Measurements from ENCODE around the gene TBC1D9. TPM values are rescaled to one million over a fixed set of nuclear protein-coding genes. Genes with fewer than 3 reads are reported as not detected.

The TBC1D9 gene
- total RNA-seq, 1 donor from 2014 or later = 25.5 TPM

DNA sequence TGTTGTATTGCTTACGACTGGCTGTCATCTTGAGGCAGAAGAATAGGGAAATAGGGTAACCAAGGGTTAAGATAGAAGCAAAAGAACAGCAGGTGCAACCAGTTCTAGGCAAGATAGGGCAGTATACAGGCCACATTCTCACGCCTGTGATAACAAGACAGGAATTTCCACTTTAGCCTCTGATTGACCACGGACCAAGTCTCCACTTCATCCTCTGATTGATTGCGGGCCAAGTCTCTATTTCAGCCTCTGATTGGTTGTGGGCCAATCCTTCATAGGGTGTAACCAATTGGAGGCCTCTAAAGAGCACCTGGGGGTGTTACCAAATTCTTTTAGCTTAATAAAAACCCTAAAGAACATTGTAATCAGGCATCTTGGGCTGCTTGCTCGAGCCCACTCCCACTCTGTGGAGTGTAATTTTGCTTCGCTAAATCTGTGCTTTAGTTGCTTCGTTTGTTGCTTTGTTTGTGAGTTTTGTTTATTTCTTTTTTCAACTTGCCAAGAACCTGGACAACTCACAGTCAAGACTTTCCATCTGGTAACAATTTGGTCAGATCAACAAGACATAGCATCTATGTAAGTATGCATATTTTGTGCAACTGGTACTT is 8.7 kb upstream of the TBC1D9 start:
- DNase-seq (ENCODE audit: low spot score in 2 of 2) = no peak
- Histone ChIP-seq H3K9me3 (no peaks in the 10 kb centered on the region), H3K4me1 (no peaks in the 10 kb centered on the region), H3K27ac (no peak overlapping the region), H3K4me3 (no peak overlapping the region), H3K36me3 (no peaks in the 10 kb centered on the region), H3K27me3 (no peaks in the 10 kb centered on the region)
- TF ChIP-seq, protein P1, sequence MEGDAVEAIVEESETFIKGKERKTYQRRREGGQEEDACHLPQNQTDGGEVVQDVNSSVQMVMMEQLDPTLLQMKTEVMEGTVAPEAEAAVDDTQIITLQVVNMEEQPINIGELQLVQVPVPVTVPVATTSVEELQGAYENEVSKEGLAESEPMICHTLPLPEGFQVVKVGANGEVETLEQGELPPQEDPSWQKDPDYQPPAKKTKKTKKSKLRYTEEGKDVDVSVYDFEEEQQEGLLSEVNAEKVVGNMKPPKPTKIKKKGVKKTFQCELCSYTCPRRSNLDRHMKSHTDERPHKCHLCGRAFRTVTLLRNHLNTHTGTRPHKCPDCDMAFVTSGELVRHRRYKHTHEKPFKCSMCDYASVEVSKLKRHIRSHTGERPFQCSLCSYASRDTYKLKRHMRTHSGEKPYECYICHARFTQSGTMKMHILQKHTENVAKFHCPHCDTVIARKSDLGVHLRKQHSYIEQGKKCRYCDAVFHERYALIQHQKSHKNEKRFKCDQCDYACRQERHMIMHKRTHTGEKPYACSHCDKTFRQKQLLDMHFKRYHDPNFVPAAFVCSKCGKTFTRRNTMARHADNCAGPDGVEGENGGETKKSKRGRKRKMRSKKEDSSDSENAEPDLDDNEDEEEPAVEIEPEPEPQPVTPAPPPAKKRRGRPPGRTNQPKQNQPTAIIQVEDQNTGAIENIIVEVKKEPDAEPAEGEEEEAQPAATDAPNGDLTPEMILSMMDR (IDR thresholded peaks at IDR 0.05) = no peak
- intact Hi-C loops (cut with DNase I) = no loop called here

- intact Hi-C loops (cut with DNase I) = no loop called here
- Histone ChIP-seq H3K9me3 (no peaks in the 10 kb centered on the region), H3K36me3 (no peaks in the 10 kb centered on the region), H3K27me3 (no peaks in the 10 kb centered on the region), H3K27ac (no peak overlapping the region), H3K4me1 (no peaks in the 10 kb centered on the region), H3K4me3 (no peak overlapping the region)
- TF ChIP-seq, protein P1 (IDR thresholded peaks at IDR 0.05) = no peak
- no peak for DNase-seq (ENCODE audit: low spot score in 2 of 2)
Observed at GRCh38 chr4:140762202-140762601, 6.0 kb upstream of the TBC1D9 start.

DNA sequence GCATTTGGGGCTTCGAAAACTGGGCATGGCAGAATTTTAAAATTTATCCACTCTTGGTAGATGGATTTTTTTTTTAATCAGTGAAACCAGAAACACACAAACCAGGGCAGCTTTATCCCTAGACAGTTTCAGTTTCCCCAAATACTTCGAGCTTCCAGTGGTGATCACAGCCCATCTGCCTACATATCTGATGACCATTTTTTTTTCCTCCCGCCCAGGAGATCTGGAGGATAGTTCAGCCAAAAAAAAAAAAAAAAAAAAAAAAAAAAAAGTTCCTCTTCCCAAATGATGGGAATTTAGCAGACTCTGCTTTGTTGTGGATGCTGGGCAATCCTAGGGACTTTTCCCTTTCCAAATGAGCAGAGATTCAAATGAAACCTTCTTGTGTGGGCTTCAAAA is 1.0 kb upstream of the TBC1D9 start:
- H3K4me1 ChIP-seq = peaks cover 0 to 8% of the 10 kb centered on the region in 2 donors
- TF ChIP-seq, protein P1 (IDR thresholded peaks at IDR 0.05) = no peak
- no peaks in the 10 kb centered on the region for H3K36me3 ChIP-seq
- H3K27ac ChIP-seq = peak overlapping the region; percentile 96 to 98
- intact Hi-C loops (cut with DNase I) = loop anchor here (2.0 to 10.0 kb wide), 6 partner anchors 105 to 1338 kb away; partner anchors contain the start of genes ELMOD2, RNF150 and SCOC
- H3K4me3 ChIP-seq = peak overlapping the region; percentile 76 to 93
- H3K27me3 ChIP-seq = no peaks in the 10 kb centered on the region
- H3K9me3 ChIP-seq = no peaks in the 10 kb centered on the region
- no peak for DNase-seq (ENCODE audit: low spot score in 2 of 2)

DNA sequence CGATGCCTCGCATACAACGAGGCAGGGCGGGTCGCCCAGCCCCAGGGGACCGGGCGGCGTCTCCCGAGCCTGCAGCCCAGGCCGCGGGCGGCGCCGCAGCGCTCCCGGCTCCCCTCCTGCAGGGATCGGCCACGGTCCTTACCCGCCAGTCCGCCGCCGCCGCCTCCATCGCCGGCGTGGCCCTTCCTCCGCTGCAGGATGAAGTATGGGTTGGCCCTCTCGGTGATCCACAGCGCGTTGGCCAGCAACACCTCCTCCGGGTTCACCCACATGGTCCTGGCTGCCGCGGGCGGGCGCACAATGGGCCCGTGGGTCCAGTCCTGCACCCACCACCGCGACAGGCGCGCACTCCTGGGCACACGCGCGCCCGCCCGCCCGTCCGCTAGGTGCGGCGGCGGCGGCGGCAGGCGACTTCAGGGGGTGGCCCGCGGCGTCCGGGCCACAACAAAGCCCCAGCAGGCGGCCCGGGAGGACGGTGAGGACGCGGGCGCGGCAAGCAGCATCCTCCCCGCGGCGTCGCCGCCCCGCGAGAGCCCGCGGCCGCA is 339 bp downstream of the TBC1D9 start:
- TF ChIP-seq, protein P1 (IDR thresholded peaks at IDR 0.05) = no peak
- intact Hi-C loops (cut with DNase I) = loop anchor here (2.0 to 10.0 kb wide), 6 partner anchors 104 to 1339 kb away; partner anchors contain the start of genes ELMOD2, RNF150 and SCOC
- peak in 1 of 2 donors; percentile 69 for DNase-seq (ENCODE audit: low spot score in 2 of 2)

DNA sequence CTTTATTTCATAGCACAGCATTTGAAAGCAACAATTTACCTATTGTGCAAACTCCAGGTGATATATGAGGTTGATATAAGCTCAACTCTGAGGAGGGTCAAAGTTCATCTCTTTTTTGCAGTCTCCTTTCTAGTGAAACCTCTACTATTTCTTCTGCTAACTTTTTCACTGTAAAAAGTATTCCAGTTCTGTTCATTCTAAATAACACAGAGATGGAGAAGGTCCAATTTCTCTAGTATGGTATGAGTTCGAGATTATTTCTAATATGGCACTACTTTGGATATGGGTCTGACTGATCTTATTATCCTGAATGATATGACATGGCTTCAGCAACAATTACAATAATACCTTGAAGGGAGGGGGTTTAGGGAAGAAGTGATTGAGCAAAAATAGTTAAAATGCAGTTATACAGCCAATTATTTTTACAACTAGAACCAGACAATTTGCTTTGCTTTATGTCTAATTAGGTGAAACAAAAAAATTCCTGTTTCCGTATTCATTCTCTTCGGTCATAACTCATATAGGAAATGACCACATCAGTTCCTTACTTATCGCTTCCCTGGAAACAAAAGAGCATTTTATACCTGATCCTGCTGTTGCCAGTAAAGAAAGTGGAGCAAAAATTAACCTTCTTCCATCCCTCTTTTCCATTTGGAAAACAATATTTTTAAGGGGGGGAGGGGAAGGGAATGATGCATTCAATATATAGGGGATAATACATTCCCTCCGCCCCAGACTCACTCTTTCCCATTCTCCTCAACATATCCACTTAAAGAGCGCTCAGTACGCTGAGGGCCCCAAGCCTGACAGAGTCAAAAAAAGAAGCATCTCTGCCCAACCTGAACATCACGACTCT is 1.0 kb downstream of the TBC1D9 start:
- H3K36me3 ChIP-seq = no peaks in the 10 kb centered on the region
- TF ChIP-seq, protein P1 (IDR thresholded peaks at IDR 0.05) = no peak
- peak overlapping the region; percentile 76 to 93 for H3K4me3 ChIP-seq
- H3K9me3 ChIP-seq = peaks cover 0 to 6% of the 10 kb centered on the region in 2 donors
- no peaks in the 10 kb centered on the region for H3K27me3 ChIP-seq
- peaks cover 0 to 8% of the 10 kb centered on the region in 2 donors for H3K4me1 ChIP-seq
- no peak for DNase-seq (ENCODE audit: low spot score in 2 of 2)
- peak overlapping the region; percentile 96 to 98 for H3K27ac ChIP-seq
- intact Hi-C loops (cut with DNase I) = loop anchor here (5.0 to 10.0 kb wide), 5 partner anchors 103 to 1340 kb away; partner anchors contain the start of genes RNF150 and SCOC

More for the DNA sequence above, 339 bp downstream of the TBC1D9 start:
- H3K27me3 ChIP-seq = no peaks in the 10 kb centered on the region
- peaks cover 0 to 8% of the 10 kb centered on the region in 2 donors for H3K4me1 ChIP-seq
- peak overlapping the region; percentile 76 to 93 for H3K4me3 ChIP-seq
- H3K36me3 ChIP-seq = no peaks in the 10 kb centered on the region
- H3K9me3 ChIP-seq = peaks cover 0 to 2% of the 10 kb centered on the region in 2 donors
- H3K27ac ChIP-seq = peak overlapping the region; percentile 96 to 98
